Body of pancreas (tissue), 4 donors: ENCODE data around the gene BICRA.

Source experiments
- POLR2A ChIP-seq, 3 donors: fragments of 450-650 bp; IDR thresholded peaks; one replicate each; pipeline ENCODE4 v1.6.1; 2016; ENCODE audit warnings: antibody characterized with exemption in 3 of 3, mild to moderate bottlenecking in 2 of 3
- TF ChIP-seq, protein P1 (sequence below), 7 experiments: fragments of 450-650 bp in 4 of 7; fragments of 200-600 bp in 3 of 7; sonication (generic) in 3 of 7; IDR thresholded peaks; one replicate each; pipeline ENCODE4 v1.5.1; 2016 to 2019; ENCODE audit warnings: antibody characterized with exemption in 7 of 7

DNA sequence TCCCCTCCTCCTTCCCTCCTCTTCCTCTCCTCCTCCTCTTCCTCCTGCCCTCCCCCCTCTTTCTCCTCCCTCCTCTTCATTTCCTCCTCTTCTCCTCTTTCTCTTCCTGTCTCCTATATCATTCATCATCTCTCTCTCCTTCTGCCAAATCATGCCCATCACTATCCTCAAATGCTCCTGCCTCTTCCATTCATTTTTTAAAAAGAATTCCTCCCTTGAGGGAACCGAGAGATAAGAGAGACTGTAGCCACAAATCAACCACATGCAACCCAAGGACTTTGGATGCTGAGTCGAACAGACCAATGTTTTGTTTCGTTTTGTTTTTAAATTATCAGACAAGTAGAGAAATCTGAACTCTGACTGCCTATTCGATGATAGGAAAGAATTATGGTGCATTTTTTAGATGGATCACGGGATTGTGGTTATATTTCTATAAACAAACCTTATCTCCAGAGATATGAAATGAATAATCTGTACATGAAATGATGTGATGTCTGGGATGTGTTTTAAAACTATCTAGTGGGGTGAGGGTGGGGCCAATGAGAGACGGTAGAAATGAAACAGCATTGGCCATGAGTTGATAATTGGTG is 26.5 kb upstream of the BICRA start:
- TF ChIP-seq, protein P1, sequence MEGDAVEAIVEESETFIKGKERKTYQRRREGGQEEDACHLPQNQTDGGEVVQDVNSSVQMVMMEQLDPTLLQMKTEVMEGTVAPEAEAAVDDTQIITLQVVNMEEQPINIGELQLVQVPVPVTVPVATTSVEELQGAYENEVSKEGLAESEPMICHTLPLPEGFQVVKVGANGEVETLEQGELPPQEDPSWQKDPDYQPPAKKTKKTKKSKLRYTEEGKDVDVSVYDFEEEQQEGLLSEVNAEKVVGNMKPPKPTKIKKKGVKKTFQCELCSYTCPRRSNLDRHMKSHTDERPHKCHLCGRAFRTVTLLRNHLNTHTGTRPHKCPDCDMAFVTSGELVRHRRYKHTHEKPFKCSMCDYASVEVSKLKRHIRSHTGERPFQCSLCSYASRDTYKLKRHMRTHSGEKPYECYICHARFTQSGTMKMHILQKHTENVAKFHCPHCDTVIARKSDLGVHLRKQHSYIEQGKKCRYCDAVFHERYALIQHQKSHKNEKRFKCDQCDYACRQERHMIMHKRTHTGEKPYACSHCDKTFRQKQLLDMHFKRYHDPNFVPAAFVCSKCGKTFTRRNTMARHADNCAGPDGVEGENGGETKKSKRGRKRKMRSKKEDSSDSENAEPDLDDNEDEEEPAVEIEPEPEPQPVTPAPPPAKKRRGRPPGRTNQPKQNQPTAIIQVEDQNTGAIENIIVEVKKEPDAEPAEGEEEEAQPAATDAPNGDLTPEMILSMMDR (IDR thresholded peaks at IDR 0.05) = no peak
- no peak for TF ChIP-seq POLR2A (IDR thresholded peaks at IDR 0.05)
